GM23338 (cell line): ENCODE measurements around the gene TMTC2. TPM values are rescaled to one million over a fixed set of nuclear protein-coding genes. Genes with fewer than 3 reads are reported as not detected.

Experiments
- ATAC-seq: fragments of 200-7000 bp; cut with Tn5 transposase; 3 replicates; pipeline ENCODE4 v1.9.1; 2020
- DNase-seq: peaks from one replicate; pipeline ENCODE4 v3.0.0-alpha.2; 2015; ENCODE audit warnings: low spot score
- H2AFZ ChIP-seq: fragments of 200-600 bp; sonication (generic); 2 replicates; pipeline ENCODE4 v1.8.0; 2016; ENCODE audit warnings: antibody characterized with exemption, mild to moderate bottlenecking, moderate library complexity
- H3F3A ChIP-seq: fragments of 200-600 bp; sonication (generic); replicated peaks from 2 replicates; pipeline ENCODE4 v1.8.0; 2017; ENCODE audit warnings: antibody characterized with exemption, mixed run types, low read depth
- H3K27ac ChIP-seq: fragments of 200-600 bp; sonication (generic); 2 replicates; pipeline ENCODE4 v1.6.1; 2016; ENCODE audit warnings: low read depth
- H3K27me3 ChIP-seq: fragments of 200-600 bp; sonication (generic); 2 replicates; pipeline ENCODE4 v1.8.0; 2016; ENCODE audit warnings: mild to moderate bottlenecking, mixed run types, moderate library complexity; ENCODE audit not compliant: insufficient read depth
- H3K36me3 ChIP-seq: fragments of 200-600 bp; sonication (generic); 2 replicates; pipeline ENCODE4 v1.8.0; 2016; ENCODE audit warnings: mild to moderate bottlenecking; ENCODE audit not compliant: insufficient read depth
- H3K4me1 ChIP-seq: fragments of 200-600 bp; sonication (generic); 2 replicates; pipeline ENCODE4 v1.8.0; 2016; ENCODE audit warnings: mild to moderate bottlenecking, moderate library complexity; ENCODE audit not compliant: insufficient read depth
- H3K4me2 ChIP-seq: fragments of 200-600 bp; sonication (generic); 2 replicates; pipeline ENCODE4 v1.7.1; 2017; ENCODE audit warnings: mixed run types
- H3K4me3 ChIP-seq: fragments of 200-600 bp; sonication (generic); 2 replicates; pipeline ENCODE4 v1.6.1; 2016; ENCODE audit warnings: mixed run types
- H3K79me2 ChIP-seq: fragments of 200-600 bp; sonication (generic); replicated peaks from 2 replicates; pipeline ENCODE4 v1.8.0; 2017; ENCODE audit warnings: mild to moderate bottlenecking; ENCODE audit not compliant: insufficient read depth
- H3K9me2 ChIP-seq: fragments of 200-600 bp; sonication (generic); 2 replicates; pipeline ENCODE4 v1.8.0; 2017; ENCODE audit not compliant: insufficient read depth
- H4K20me1 ChIP-seq: fragments of 200-600 bp; sonication (generic); replicated peaks from 2 replicates; pipeline ENCODE4 v1.8.0; 2017; ENCODE audit warnings: mild to moderate bottlenecking; ENCODE audit not compliant: insufficient read depth
- H3K27ac Mint-ChIP-seq: 2 replicates; pipeline ENCODE4 v1.8.0; 2020; ENCODE audit warnings: inconsistent platforms, mild to moderate bottlenecking, moderate library complexity, mixed read lengths
- H3K27me3 Mint-ChIP-seq: 3 replicates; pipeline ENCODE4 v1.8.0; 2022; ENCODE audit warnings: low read depth, mild to moderate bottlenecking, moderate library complexity, mixed read lengths, inconsistent platforms; ENCODE audit not compliant: insufficient read depth, poor library complexity
- H3K36me3 Mint-ChIP-seq: 3 replicates; pipeline ENCODE4 v1.8.0; 2021; ENCODE audit warnings: low read depth, mild to moderate bottlenecking, inconsistent platforms, moderate library complexity, mixed read lengths
- H3K4me1 Mint-ChIP-seq: 3 replicates; pipeline ENCODE4 v1.8.0; 2020; ENCODE audit warnings: mild to moderate bottlenecking, inconsistent platforms, mixed read lengths
- H3K4me3 Mint-ChIP-seq: 3 replicates; pipeline ENCODE4 v1.8.0; 2021; ENCODE audit warnings: moderate library complexity, mild to moderate bottlenecking, inconsistent platforms, mixed read lengths
- H3K9me3 Mint-ChIP-seq: 3 replicates; pipeline ENCODE4 v1.8.0; 2020; ENCODE audit warnings: moderate library complexity, mild to moderate bottlenecking, inconsistent platforms, mixed read lengths
- JUNB ChIP-seq: IDR thresholded peaks from one replicate; pipeline ENCODE4 v1.6.1; 2016; ENCODE audit warnings: antibody characterized with exemption; ENCODE audit not compliant: unreplicated experiment
- NANOG ChIP-seq: IDR thresholded peaks from 2 replicates; pipeline ENCODE4 v1.6.1; 2016; ENCODE audit warnings: antibody characterized with exemption, borderline replicate concordance
- STAT1 ChIP-seq: IDR thresholded peaks from one replicate; pipeline ENCODE4 v1.6.1; 2016; ENCODE audit warnings: antibody characterized with exemption; ENCODE audit not compliant: unreplicated experiment
- ZNF114 ChIP-seq: fragments of 250-450 bp; sonication (Bioruptor Pico); IDR thresholded peaks from 2 replicates; pipeline ENCODE4 v1.5.0; 2020; ENCODE audit warnings: mild to moderate bottlenecking, moderate library complexity
- ZNF331 ChIP-seq: fragments of 250-450 bp; sonication (Bioruptor Pico); IDR thresholded peaks from 2 replicates; pipeline ENCODE4 v1.5.0; 2020; ENCODE audit warnings: low read depth, mild to moderate bottlenecking, moderate library complexity
- polyA plus RNA-seq: library from polyadenylated mRNA; unstranded; fragments of >200 nt; fragmentation: Nextera tagmentation; extraction: Ambion mirVana; gene quantifications from 2 replicates; pipeline ENCODE4 v1.2.1, GENCODE V29; 2016
- total RNA-seq: library from RNA; depleted of rRNA; stranded (reverse); fragments of >200 nt; shearing (Covaris generic); gene quantifications from 2 replicates; pipeline ENCODE4 v1.2.3, GENCODE V29; 2014
- TF ChIP-seq, protein P1 (sequence below): fragments of 250-450 bp; sonication (Bioruptor Pico); IDR thresholded peaks from 2 replicates; pipeline ENCODE4 v1.5.0; 2020; ENCODE audit warnings: mild to moderate bottlenecking, moderate library complexity
- TF ChIP-seq, protein P2 (sequence below), 2 experiments: fragments of 200-600 bp in 1 of 2; sonication (generic) in 1 of 2; conservative IDR thresholded peaks; 2 replicates each; pipeline versions ENCODE4 v1.5.1 to v1.6.1; 2016 to 2017; ENCODE audit warnings: antibody characterized with exemption in 2 of 2, low read depth in 2 of 2, mild to moderate bottlenecking in 2 of 2, moderate library complexity in 1 of 2

The TMTC2 gene
- total and polyA plus RNA-seq, 2 experiments from 2014 or later: 0.57 to 6.5 TPM

DNA sequence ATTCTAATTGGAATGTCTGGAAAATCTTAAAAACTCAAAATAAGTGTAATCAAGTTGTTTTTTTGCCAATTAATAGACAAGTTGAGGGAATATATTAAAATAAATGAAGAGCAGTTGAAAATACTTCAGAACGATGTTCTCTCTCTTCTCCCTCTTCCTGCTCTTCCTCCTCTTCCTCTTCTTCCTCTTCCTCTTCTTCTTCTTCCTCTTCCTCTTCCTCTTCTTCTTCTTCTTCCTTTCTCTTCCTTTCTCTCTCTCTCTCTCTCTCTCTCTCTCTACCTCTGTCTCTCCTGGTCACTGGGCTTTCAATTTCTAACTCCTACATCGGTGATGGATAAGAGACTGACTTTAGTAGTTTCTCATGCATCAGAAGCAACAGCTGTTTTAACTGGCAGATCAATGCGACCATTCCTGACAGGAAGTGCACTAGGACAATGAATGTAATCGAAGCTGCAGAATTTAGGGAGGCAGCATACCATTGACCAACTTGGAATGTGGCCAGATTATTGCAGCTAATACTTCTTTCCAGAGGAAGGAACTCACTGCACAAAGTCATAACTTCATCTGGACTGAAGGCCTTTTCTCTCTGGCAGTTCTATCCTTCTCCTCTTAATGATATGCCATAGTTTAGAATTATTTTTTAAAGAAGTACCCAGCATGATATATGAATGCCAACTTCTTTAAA lies 13.8 kb upstream of the TMTC2 start (continued):
- TF ChIP-seq JUNB: no peak
- TF ChIP-seq, protein P1, sequence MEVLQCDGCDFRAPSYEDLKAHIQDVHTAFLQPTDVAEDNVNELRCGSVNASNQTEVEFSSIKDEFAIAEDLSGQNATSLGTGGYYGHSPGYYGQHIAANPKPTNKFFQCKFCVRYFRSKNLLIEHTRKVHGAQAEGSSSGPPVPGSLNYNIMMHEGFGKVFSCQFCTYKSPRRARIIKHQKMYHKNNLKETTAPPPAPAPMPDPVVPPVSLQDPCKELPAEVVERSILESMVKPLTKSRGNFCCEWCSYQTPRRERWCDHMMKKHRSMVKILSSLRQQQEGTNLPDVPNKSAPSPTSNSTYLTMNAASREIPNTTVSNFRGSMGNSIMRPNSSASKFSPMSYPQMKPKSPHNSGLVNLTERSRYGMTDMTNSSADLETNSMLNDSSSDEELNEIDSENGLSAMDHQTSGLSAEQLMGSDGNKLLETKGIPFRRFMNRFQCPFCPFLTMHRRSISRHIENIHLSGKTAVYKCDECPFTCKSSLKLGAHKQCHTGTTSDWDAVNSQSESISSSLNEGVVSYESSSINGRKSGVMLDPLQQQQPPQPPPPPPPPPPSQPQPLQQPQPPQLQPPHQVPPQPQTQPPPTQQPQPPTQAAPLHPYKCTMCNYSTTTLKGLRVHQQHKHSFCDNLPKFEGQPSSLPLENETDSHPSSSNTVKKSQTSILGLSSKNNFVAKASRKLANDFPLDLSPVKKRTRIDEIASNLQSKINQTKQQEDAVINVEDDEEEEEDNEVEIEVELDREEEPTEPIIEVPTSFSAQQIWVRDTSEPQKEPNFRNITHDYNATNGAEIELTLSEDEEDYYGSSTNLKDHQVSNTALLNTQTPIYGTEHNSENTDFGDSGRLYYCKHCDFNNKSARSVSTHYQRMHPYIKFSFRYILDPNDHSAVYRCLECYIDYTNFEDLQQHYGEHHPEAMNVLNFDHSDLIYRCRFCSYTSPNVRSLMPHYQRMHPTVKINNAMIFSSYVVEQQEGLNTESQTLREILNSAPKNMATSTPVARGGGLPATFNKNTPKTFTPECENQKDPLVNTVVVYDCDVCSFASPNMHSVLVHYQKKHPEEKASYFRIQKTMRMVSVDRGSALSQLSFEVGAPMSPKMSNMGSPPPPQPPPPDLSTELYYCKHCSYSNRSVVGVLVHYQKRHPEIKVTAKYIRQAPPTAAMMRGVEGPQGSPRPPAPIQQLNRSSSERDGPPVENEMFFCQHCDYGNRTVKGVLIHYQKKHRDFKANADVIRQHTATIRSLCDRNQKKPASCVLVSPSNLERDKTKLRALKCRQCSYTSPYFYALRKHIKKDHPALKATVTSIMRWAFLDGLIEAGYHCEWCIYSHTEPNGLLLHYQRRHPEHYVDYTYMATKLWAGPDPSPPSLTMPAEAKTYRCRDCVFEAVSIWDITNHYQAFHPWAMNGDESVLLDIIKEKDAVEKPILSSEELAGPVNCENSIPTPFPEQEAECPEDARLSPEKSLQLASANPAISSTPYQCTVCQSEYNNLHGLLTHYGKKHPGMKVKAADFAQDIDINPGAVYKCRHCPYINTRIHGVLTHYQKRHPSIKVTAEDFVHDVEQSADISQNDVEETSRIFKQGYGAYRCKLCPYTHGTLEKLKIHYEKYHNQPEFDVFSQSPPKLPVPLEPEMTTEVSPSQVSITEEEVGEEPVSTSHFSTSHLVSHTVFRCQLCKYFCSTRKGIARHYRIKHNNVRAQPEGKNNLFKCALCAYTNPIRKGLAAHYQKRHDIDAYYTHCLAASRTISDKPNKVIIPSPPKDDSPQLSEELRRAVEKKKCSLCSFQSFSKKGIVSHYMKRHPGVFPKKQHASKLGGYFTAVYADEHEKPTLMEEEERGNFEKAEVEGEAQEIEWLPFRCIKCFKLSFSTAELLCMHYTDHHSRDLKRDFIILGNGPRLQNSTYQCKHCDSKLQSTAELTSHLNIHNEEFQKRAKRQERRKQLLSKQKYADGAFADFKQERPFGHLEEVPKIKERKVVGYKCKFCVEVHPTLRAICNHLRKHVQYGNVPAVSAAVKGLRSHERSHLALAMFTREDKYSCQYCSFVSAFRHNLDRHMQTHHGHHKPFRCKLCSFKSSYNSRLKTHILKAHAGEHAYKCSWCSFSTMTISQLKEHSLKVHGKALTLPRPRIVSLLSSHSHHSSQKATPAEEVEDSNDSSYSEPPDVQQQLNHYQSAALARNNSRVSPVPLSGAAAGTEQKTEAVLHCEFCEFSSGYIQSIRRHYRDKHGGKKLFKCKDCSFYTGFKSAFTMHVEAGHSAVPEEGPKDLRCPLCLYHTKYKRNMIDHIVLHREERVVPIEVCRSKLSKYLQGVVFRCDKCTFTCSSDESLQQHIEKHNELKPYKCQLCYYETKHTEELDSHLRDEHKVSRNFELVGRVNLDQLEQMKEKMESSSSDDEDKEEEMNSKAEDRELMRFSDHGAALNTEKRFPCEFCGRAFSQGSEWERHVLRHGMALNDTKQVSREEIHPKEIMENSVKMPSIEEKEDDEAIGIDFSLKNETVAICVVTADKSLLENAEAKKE (CRISPR knock-in tag): no peak

DNA sequence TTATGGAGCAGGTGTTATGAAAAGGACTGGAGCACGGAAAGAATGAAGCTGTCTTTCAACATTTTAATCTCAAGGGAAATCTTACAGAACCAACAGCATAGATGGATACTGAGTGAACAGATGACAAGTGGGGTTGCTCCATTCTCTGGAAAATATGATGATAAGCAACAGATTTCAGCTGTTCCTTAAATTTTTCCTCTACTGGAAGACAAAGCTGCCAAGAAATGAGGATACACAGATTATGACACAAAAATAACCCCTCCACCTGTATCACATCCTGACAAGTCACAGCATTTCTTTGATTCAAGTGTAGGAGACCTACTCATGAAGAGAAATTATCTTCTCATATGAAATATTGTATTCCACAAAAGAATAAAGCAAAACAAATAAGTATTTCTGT lies 13.0 kb upstream of the TMTC2 start:
- H3K9me2 ChIP-seq: no peaks in the 10 kb centered on the region
- ATAC-seq: no peak
- H3K27ac ChIP-seq: no peak overlapping the region
- no peak overlapping the region for H2AFZ ChIP-seq
- no peak overlapping the region for H3K4me2 ChIP-seq
- H3K27me3 Mint-ChIP-seq: no peaks in the 10 kb centered on the region
- no peak overlapping the region for H3K4me3 Mint-ChIP-seq
- no peak for DNase-seq
- H3K9me3 Mint-ChIP-seq: no peaks in the 10 kb centered on the region
- no peak overlapping the region for H3K27ac Mint-ChIP-seq
- no peaks in the 10 kb centered on the region for H3F3A ChIP-seq
- H3K27me3 ChIP-seq: no peaks in the 10 kb centered on the region
- no peaks in the 10 kb centered on the region for H3K4me1 Mint-ChIP-seq
- no peaks in the 10 kb centered on the region for H3K36me3 Mint-ChIP-seq
- H3K4me3 ChIP-seq: no peak overlapping the region
- H3K79me2 ChIP-seq: no peaks in the 10 kb centered on the region
- H3K4me1 ChIP-seq: no peaks in the 10 kb centered on the region
- H3K36me3 ChIP-seq: no peaks in the 10 kb centered on the region
- H4K20me1 ChIP-seq: no peaks in the 10 kb centered on the region
- TF ChIP-seq, protein P2, sequence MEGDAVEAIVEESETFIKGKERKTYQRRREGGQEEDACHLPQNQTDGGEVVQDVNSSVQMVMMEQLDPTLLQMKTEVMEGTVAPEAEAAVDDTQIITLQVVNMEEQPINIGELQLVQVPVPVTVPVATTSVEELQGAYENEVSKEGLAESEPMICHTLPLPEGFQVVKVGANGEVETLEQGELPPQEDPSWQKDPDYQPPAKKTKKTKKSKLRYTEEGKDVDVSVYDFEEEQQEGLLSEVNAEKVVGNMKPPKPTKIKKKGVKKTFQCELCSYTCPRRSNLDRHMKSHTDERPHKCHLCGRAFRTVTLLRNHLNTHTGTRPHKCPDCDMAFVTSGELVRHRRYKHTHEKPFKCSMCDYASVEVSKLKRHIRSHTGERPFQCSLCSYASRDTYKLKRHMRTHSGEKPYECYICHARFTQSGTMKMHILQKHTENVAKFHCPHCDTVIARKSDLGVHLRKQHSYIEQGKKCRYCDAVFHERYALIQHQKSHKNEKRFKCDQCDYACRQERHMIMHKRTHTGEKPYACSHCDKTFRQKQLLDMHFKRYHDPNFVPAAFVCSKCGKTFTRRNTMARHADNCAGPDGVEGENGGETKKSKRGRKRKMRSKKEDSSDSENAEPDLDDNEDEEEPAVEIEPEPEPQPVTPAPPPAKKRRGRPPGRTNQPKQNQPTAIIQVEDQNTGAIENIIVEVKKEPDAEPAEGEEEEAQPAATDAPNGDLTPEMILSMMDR (conservative IDR thresholded peaks at IDR 0.05; ENCODE audit: low read depth in 2 of 2): no peak
- TF ChIP-seq, protein P1 (CRISPR knock-in tag): no peak
- TF ChIP-seq ZNF114 (CRISPR knock-in tag) (no peak), ZNF331 (CRISPR knock-in tag) (no peak), NANOG (no peak), STAT1 (no peak)
